H1 (cell line): ENCODE data around the gene INHBA. TPM values are rescaled to one million over a fixed set of nuclear protein-coding genes. Genes with fewer than 3 reads are reported as not detected.

Experiments used
- EZH2 ChIP-seq: fragments of 200-600 bp; sonication (generic); IDR thresholded peaks from 2 replicates; pipeline ENCODE4 v1.7.1; 2012; ENCODE audit warnings: low read depth, mild to moderate bottlenecking, moderate library complexity, low read length, inconsistent platforms; ENCODE audit not compliant: severe bottlenecking
- HDAC2 ChIP-seq, 2 experiments: fragments of 300-600 bp in 1 of 2; sonication (generic) in 1 of 2; IDR thresholded peaks; 2 replicates each; pipeline ENCODE4 v1.6.1; 2011 to 2012; ENCODE audit warnings: low read depth in 2 of 2, low read length in 2 of 2, mild to moderate bottlenecking in 2 of 2, moderate library complexity in 2 of 2, borderline replicate concordance in 1 of 2, inconsistent platforms in 1 of 2
- JUND ChIP-seq: IDR thresholded peaks from 2 replicates; pipeline ENCODE4 v1.6.1; 2011; ENCODE audit warnings: mild to moderate bottlenecking, improper control_type of control experiment, low read length
- TEAD4 ChIP-seq: IDR thresholded peaks from 2 replicates; pipeline ENCODE4 v1.6.1; 2012; ENCODE audit warnings: low read depth, low read length, inconsistent platforms, mixed read lengths
- polyA plus RNA-seq, 7 experiments: library from polyadenylated mRNA; depleted of rRNA in 3 of 7; stranded (reverse) in 5 of 7; unstranded in 2 of 7; fragments of >200 nt in 5 of 7; fragments of 200-250 nt in 2 of 7; gene quantifications; 1 replicate in 5 of 7; 2 replicates in 1 of 7; 4 replicates in 1 of 7; pipeline versions ENCODE4 v1.2.1 to v1.2.3, GENCODE V29; 2011 to 2013; ENCODE audit warnings: missing spikeins in 2 of 7, mixed read lengths in 2 of 7
- total RNA-seq: library from RNA; stranded (reverse); fragmentation: NEBNext Ultra II Directional; extraction: Animal tissue kit (Norgen Biotek cat#: 25700); gene quantifications from 2 replicates; pipeline ENCODE4 v1.2.1, GENCODE V29; 2021
- TF ChIP-seq, protein P1 (sequence below): fragments of 300-600 bp; sonication (generic); IDR thresholded peaks from 2 replicates; pipeline ENCODE4 v1.7.1; 2012; ENCODE audit warnings: low read length, moderate library complexity, mild to moderate bottlenecking, inconsistent platforms; ENCODE audit not compliant: insufficient replicate concordance
- TF ChIP-seq, protein P2 (sequence below), 3 experiments: IDR thresholded peaks; 1 replicate in 2 of 3; 2 replicates in 1 of 3; pipeline versions ENCODE4 v1.5.1 to v1.6.1; 2011; ENCODE audit warnings: low read length in 3 of 3, mild to moderate bottlenecking in 3 of 3, inconsistent platforms in 2 of 3, low read depth in 1 of 3, moderate library complexity in 1 of 3; ENCODE audit not compliant: insufficient read depth in 1 of 3; ENCODE audit errors: control extremely low read depth in 1 of 3

The INHBA gene
- total and polyA plus RNA-seq, 2 of the 8 experiments (the other 6 are each of a cell fraction or from before 2014, with no cell fraction given): 1.1 to 2.7 TPM

DNA sequence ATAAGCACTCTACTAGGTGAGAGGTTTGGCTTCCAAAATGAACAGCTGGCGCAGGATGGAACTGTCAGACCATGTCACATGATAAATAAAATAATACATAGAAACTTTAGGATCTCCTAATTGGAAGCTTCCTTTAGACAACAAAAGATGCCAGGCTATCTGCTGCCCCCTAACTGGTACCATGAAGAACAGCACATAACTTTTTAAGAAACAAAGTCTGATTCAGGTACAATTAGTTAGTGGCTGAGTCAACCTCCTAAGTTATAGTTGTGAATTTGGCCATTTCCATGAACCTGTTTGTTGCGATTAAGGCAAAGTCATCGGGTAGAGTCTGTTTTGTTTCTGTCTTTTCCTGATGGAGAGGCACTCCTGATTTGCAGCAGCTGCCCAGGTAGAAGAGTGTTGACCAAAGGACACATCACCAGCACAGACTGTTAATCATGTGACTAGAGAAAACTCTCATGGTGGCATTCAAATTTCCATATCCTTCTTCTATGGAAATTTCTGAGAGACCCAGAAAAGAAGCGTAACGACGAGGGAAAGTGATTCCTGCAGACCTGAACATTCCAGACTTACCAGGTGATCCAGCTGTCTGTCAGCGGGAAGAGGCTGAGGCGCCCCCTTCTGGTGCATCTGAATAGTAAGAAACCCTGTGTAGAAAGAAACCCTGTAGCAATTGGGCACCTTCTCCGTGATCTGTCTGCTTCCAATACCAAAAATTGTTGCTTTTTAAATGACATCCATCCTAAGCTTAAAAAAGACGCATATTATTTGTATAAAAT lies 8.6 kb upstream of the INHBA start (continued):
- TF ChIP-seq, protein P1, sequence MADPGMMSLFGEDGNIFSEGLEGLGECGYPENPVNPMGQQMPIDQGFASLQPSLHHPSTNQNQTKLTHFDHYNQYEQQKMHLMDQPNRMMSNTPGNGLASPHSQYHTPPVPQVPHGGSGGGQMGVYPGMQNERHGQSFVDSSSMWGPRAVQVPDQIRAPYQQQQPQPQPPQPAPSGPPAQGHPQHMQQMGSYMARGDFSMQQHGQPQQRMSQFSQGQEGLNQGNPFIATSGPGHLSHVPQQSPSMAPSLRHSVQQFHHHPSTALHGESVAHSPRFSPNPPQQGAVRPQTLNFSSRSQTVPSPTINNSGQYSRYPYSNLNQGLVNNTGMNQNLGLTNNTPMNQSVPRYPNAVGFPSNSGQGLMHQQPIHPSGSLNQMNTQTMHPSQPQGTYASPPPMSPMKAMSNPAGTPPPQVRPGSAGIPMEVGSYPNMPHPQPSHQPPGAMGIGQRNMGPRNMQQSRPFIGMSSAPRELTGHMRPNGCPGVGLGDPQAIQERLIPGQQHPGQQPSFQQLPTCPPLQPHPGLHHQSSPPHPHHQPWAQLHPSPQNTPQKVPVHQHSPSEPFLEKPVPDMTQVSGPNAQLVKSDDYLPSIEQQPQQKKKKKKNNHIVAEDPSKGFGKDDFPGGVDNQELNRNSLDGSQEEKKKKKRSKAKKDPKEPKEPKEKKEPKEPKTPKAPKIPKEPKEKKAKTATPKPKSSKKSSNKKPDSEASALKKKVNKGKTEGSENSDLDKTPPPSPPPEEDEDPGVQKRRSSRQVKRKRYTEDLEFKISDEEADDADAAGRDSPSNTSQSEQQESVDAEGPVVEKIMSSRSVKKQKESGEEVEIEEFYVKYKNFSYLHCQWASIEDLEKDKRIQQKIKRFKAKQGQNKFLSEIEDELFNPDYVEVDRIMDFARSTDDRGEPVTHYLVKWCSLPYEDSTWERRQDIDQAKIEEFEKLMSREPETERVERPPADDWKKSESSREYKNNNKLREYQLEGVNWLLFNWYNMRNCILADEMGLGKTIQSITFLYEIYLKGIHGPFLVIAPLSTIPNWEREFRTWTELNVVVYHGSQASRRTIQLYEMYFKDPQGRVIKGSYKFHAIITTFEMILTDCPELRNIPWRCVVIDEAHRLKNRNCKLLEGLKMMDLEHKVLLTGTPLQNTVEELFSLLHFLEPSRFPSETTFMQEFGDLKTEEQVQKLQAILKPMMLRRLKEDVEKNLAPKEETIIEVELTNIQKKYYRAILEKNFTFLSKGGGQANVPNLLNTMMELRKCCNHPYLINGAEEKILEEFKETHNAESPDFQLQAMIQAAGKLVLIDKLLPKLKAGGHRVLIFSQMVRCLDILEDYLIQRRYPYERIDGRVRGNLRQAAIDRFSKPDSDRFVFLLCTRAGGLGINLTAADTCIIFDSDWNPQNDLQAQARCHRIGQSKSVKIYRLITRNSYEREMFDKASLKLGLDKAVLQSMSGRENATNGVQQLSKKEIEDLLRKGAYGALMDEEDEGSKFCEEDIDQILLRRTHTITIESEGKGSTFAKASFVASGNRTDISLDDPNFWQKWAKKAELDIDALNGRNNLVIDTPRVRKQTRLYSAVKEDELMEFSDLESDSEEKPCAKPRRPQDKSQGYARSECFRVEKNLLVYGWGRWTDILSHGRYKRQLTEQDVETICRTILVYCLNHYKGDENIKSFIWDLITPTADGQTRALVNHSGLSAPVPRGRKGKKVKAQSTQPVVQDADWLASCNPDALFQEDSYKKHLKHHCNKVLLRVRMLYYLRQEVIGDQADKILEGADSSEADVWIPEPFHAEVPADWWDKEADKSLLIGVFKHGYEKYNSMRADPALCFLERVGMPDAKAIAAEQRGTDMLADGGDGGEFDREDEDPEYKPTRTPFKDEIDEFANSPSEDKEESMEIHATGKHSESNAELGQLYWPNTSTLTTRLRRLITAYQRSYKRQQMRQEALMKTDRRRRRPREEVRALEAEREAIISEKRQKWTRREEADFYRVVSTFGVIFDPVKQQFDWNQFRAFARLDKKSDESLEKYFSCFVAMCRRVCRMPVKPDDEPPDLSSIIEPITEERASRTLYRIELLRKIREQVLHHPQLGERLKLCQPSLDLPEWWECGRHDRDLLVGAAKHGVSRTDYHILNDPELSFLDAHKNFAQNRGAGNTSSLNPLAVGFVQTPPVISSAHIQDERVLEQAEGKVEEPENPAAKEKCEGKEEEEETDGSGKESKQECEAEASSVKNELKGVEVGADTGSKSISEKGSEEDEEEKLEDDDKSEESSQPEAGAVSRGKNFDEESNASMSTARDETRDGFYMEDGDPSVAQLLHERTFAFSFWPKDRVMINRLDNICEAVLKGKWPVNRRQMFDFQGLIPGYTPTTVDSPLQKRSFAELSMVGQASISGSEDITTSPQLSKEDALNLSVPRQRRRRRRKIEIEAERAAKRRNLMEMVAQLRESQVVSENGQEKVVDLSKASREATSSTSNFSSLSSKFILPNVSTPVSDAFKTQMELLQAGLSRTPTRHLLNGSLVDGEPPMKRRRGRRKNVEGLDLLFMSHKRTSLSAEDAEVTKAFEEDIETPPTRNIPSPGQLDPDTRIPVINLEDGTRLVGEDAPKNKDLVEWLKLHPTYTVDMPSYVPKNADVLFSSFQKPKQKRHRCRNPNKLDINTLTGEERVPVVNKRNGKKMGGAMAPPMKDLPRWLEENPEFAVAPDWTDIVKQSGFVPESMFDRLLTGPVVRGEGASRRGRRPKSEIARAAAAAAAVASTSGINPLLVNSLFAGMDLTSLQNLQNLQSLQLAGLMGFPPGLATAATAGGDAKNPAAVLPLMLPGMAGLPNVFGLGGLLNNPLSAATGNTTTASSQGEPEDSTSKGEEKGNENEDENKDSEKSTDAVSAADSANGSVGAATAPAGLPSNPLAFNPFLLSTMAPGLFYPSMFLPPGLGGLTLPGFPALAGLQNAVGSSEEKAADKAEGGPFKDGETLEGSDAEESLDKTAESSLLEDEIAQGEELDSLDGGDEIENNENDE: no peak
- TF ChIP-seq, protein P2, sequence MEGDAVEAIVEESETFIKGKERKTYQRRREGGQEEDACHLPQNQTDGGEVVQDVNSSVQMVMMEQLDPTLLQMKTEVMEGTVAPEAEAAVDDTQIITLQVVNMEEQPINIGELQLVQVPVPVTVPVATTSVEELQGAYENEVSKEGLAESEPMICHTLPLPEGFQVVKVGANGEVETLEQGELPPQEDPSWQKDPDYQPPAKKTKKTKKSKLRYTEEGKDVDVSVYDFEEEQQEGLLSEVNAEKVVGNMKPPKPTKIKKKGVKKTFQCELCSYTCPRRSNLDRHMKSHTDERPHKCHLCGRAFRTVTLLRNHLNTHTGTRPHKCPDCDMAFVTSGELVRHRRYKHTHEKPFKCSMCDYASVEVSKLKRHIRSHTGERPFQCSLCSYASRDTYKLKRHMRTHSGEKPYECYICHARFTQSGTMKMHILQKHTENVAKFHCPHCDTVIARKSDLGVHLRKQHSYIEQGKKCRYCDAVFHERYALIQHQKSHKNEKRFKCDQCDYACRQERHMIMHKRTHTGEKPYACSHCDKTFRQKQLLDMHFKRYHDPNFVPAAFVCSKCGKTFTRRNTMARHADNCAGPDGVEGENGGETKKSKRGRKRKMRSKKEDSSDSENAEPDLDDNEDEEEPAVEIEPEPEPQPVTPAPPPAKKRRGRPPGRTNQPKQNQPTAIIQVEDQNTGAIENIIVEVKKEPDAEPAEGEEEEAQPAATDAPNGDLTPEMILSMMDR (IDR thresholded peaks at IDR 0.05; ENCODE audit: control extremely low read depth in 1 of 3, insufficient read depth in 1 of 3, low read depth in 1 of 3, low read length in 3 of 3): peak; percentile 69 to 79 (median 70)
- peak; percentile 70 for TF ChIP-seq TEAD4
- no peak for TF ChIP-seq EZH2
- peak; percentile 19; the same call in 1 of the 2 replicates for TF ChIP-seq JUND
- peak in 1 of 2 experiments; percentile 35; a peak in 1 of 4 replicates for TF ChIP-seq HDAC2 (IDR thresholded peaks at IDR 0.05; ENCODE audit: borderline replicate concordance in 1 of 2, low read depth in 2 of 2, low read length in 2 of 2)
